ENCODE results near the gene MEF2B. TPM values are rescaled to one million over a fixed set of nuclear protein-coding genes. Genes with fewer than 3 reads are reported as not detected.

Gene MEF2B
- total and polyA plus RNA-seq, 10 of the 15 experiments (the other 5 are each of a cell fraction or from before 2014, with no cell fraction given), result 0.09 to 33.0 (median 8.9) TPM

- TF ChIP-seq CUX1 (IDR thresholded peaks at IDR 0.05; ENCODE audit: insufficient replicate concordance, low read depth, low read length) (no peak), ZBTB11 (CRISPR knock-in tag; IDR thresholded peaks at IDR 0.05) (no peak), RUNX3 (IDR thresholded peaks at IDR 0.05; ENCODE audit: low read length) (no peak), CBX3 (IDR thresholded peaks at IDR 0.05; ENCODE audit: borderline replicate concordance, low read depth) (no peak), ATF7 (IDR thresholded peaks at IDR 0.05; ENCODE audit: low read depth) (no peak), SREBF2 (IDR thresholded peaks at IDR 0.05; ENCODE audit: low read length) (no peak), NR2F1 (conservative IDR thresholded peaks at IDR 0.05) (no peak), CHD2 (IDR thresholded peaks at IDR 0.05; ENCODE audit: borderline replicate concordance, low read depth, low read length) (no peak)
These were observed 36.1 kb downstream of the MEF2B start (continued) for GRCh38 chr19:19133985-19134384.
